Fibroblast of lung (primary cell): ENCODE data around the gene GART.

ENCODE experiments used
- CTCF ChIP-seq, 2 donors: IDR thresholded peaks in 1 of 2; conservative IDR thresholded peaks in 1 of 2; 1 replicate in 1 of 2; 2 replicates in 1 of 2; pipeline ENCODE4 v1.5.1; 2011 to 2012; ENCODE audit warnings: low read length in 2 of 2, control low read depth in 1 of 2, inconsistent platforms in 1 of 2, low read depth in 1 of 2, mild to moderate bottlenecking in 1 of 2
- EZH2 ChIP-seq: IDR thresholded peaks from 2 replicates; pipeline ENCODE4 v1.5.1; 2012; ENCODE audit warnings: low read length, control low read depth, mild to moderate bottlenecking; ENCODE audit errors: missing control alignments

- TF ChIP-seq EZH2: no peak
- TF ChIP-seq CTCF (conservative IDR thresholded peaks at IDR 0.05 in 1 of 2, IDR thresholded peaks at IDR 0.05 in 1 of 2; ENCODE audit: low read depth in 1 of 2, low read length in 2 of 2): no peak
These were observed 11.2 kb upstream of the GART start for GRCh38 chr21:33552999-33553598.
